PFSK-1 (cell line): ENCODE results near the gene NAV2.

Experiments used
- FOXP2 ChIP-seq: optimal IDR thresholded peaks from 2 replicates; pipeline ENCODE3; 2011; ENCODE audit warnings: borderline replicate concordance, control low read depth, inconsistent platforms; ENCODE audit not compliant: insufficient read depth; ENCODE audit errors: extremely low read length, extremely low read depth
- POLR2AphosphoS5 ChIP-seq: IDR thresholded peaks from 2 replicates; pipeline ENCODE4 v1.6.1; 2012; ENCODE audit warnings: low read depth, mild to moderate bottlenecking, control low read depth, low read length, moderate library complexity
- SIN3A ChIP-seq: IDR thresholded peaks from 2 replicates; pipeline ENCODE4 v1.6.1; 2012; ENCODE audit warnings: mild to moderate bottlenecking, low read length, moderate library complexity, borderline replicate concordance; ENCODE audit not compliant: insufficient read depth
- TAF1 ChIP-seq: IDR thresholded peaks from 2 replicates; pipeline ENCODE4 v1.6.1; 2012; ENCODE audit warnings: low read length, control low read depth, borderline replicate concordance; ENCODE audit not compliant: insufficient read depth
- TF ChIP-seq, protein P1 (sequence below), 2 experiments: IDR thresholded peaks; 2 replicates each; pipeline versions ENCODE4 v1.6.1 to v1.8.0; 2011 to 2012; ENCODE audit warnings: low read depth in 2 of 2, low read length in 2 of 2, control low read depth in 1 of 2, inconsistent platforms in 1 of 2, mild to moderate bottlenecking in 1 of 2, moderate library complexity in 1 of 2; ENCODE audit not compliant: insufficient read depth in 1 of 2

The NAV2 gene

DNA sequence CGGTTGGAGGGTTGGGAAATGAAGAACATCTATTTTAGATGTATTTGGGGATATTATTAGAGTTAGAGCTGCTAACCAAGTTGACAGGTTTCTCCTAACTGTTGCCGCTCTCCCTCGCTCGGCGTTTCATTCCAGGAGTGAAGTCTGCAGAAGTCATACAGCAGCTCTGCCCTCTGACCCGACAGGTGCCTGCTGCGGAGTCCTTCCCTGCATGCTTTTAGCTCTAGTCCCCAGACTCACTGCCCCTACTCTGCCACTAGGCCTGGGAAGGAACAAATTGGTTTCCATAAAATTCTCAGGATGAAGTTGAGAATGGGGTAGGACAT is 322.7 kb downstream of the NAV2 start:
- TF ChIP-seq FOXP2, result no peak
- no peak for TF ChIP-seq TAF1
- TF ChIP-seq, protein P1, sequence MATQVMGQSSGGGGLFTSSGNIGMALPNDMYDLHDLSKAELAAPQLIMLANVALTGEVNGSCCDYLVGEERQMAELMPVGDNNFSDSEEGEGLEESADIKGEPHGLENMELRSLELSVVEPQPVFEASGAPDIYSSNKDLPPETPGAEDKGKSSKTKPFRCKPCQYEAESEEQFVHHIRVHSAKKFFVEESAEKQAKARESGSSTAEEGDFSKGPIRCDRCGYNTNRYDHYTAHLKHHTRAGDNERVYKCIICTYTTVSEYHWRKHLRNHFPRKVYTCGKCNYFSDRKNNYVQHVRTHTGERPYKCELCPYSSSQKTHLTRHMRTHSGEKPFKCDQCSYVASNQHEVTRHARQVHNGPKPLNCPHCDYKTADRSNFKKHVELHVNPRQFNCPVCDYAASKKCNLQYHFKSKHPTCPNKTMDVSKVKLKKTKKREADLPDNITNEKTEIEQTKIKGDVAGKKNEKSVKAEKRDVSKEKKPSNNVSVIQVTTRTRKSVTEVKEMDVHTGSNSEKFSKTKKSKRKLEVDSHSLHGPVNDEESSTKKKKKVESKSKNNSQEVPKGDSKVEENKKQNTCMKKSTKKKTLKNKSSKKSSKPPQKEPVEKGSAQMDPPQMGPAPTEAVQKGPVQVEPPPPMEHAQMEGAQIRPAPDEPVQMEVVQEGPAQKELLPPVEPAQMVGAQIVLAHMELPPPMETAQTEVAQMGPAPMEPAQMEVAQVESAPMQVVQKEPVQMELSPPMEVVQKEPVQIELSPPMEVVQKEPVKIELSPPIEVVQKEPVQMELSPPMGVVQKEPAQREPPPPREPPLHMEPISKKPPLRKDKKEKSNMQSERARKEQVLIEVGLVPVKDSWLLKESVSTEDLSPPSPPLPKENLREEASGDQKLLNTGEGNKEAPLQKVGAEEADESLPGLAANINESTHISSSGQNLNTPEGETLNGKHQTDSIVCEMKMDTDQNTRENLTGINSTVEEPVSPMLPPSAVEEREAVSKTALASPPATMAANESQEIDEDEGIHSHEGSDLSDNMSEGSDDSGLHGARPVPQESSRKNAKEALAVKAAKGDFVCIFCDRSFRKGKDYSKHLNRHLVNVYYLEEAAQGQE (IDR thresholded peaks at IDR 0.05; ENCODE audit: insufficient read depth in 1 of 2, low read depth in 2 of 2, low read length in 2 of 2), result no peak
- no peak for TF ChIP-seq SIN3A
- TF ChIP-seq POLR2AphosphoS5, result no peak; the same call in 1 of the 2 replicates

DNA sequence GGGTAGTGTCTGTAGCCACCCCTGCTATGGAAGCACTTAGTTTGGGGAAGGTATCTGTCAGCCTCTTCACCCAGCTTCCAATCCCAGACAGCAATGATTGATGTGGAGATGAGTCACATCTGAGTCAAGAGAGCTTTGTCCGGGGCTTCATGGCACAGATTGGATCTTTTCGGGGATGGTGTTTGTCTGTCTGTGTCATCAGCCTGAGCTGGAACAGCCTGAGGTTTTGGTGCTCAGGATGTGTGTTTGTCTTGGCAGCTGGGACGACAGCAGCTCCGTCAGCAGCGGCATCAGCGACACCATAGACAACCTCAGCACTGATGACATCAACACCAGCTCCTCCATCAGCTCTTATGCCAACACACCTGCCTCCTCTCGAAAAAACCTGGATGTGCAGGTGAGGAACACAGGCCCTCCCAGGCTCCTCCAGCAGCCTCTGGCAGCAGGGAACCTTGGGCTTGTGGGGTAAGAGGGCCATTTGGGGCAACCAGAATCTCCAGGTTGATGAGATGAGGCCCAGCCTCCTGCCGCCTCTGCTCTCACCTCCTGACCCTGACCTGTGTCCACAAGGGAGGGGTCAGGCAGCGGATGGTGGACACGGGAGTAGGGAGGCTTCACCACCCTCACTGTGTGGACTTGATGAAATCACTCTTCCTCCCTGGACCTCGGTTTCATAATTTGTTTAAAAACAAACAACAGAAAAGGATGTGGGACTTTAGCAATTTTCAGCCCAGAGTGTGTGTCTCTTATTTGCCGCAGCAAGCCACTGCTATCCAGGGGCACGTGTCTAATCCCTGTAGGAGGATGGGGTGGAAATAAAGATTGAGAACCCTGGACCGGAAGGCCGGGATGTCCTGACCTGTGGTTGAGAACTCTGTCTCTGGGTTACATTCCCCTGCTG is 323.3 kb downstream of the NAV2 start:
- TF ChIP-seq, protein P1 (IDR thresholded peaks at IDR 0.05; ENCODE audit: insufficient read depth in 1 of 2, low read depth in 2 of 2, low read length in 2 of 2), result 0 out of 4 replicates have a peak, but pooled peaks of 1 of the 2 experiments have one; percentile 18
- TF ChIP-seq FOXP2 (peak; percentile 83), POLR2AphosphoS5 (no peak; the same call in 1 of the 2 replicates), SIN3A (peak; percentile 59; the same call in 1 of the 2 replicates), TAF1 (peak; percentile 51; the same call in 1 of the 2 replicates)

DNA sequence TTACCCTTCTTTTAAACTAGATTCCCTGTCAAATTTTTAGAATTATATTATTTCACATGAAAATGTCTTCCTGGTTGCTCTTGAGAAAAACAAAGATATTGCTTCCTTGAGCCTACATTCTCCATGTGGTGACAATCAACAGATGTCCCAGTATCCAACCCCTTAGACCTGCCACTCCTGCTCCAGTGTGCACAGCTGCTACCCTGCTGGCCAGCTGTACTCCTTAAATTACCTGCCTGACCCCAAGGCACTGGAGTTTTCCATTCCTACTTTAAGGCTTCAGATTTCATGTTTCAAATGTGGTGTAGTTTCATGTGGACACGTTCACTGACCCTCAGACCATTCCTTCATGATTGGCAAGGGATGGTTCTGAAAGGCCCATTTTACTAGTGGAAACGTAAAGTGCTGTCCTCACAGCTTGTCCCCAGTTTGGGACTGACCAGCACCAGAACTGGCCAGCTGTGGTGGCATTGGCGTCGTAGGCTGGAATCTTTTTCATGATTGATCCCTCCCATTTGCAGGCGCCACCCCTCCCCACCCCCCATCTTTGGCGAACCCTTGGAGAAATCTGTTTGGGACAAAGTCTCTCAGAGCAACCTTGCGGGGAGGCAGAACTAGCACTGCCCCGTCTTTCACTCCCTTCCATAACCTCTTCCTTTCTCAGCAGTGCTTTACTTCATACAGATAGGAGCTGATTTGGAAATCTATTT is 324.1 kb downstream of the NAV2 start:
- TF ChIP-seq TAF1 (no peak), FOXP2 (no peak), SIN3A (no peak), POLR2AphosphoS5 (no peak)
- TF ChIP-seq, protein P1 (IDR thresholded peaks at IDR 0.05; ENCODE audit: insufficient read depth in 1 of 2, low read depth in 2 of 2, low read length in 2 of 2), result no peak

DNA sequence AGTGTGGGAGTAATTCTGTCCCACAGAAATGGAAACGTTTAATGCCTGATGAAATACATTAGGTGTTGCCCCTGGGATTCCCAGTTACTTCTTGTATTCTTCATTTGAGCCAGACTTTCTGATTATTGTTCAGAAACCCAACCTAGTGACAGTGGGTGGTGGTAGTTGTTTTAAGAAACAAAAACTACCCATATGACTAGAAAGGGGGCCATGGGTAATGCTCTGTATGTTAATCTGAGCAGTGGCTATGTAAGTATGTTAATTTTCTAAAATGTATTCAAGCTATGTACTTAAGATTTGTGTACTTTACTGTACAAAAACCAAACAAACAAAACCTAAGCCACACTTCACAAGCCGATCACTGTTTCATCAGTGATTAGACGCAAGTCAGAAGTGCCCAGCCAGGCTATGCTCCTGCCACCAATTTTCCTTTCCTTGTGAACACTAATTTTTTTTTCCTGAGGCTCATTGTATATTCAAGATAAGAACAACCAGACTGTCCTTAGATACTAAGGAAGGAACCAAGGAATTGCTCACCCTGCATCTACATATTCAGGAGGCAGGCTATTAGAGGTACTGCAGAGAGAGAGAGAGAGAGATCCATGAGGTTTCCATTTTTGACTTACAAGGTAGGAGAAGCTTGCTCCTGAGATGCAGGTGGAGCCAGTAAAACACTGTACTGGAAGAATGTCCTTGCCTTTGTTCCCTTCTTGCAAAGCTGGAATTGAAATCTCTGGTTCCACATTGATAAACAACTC is 324.9 kb downstream of the NAV2 start:
- TF ChIP-seq TAF1, result no peak
- no peak for TF ChIP-seq POLR2AphosphoS5
- TF ChIP-seq SIN3A, result no peak
- TF ChIP-seq, protein P1 (IDR thresholded peaks at IDR 0.05; ENCODE audit: insufficient read depth in 1 of 2, low read depth in 2 of 2, low read length in 2 of 2), result no peak
- TF ChIP-seq FOXP2, result no peak
